MM.1S (cell line): Measurements from ENCODE around the gene SNU13.

Experiments
- DNase-seq: peaks from one replicate; pipeline ENCODE4 v3.0.0-alpha.2; 2015
- H2AFZ ChIP-seq: fragments of 300-600 bp; sonication (generic); 2 replicates; pipeline ENCODE4 v1.6.0; 2016; ENCODE audit warnings: antibody characterized with exemption, low read length
- H3F3A ChIP-seq: fragments of 300-600 bp; sonication (generic); 2 replicates; pipeline ENCODE4 v1.6.1; 2016; ENCODE audit warnings: mild to moderate bottlenecking, antibody characterized with exemption, low read length, moderate library complexity, mixed read lengths; ENCODE audit not compliant: insufficient read depth
- H3K27ac ChIP-seq: fragments of 300-600 bp; sonication (generic); 2 replicates; pipeline ENCODE4 v1.5.1; 2016; ENCODE audit warnings: mild to moderate bottlenecking, low read length
- H3K27me3 ChIP-seq: fragments of 300-600 bp; sonication (generic); replicated peaks from 2 replicates; pipeline ENCODE4 v1.6.0; 2016; ENCODE audit warnings: low read length; ENCODE audit not compliant: insufficient read depth
- H3K36me3 ChIP-seq: fragments of 300-600 bp; sonication (generic); replicated peaks from 2 replicates; pipeline ENCODE4 v1.6.1; 2016; ENCODE audit warnings: mild to moderate bottlenecking, low read length, mixed read lengths; ENCODE audit not compliant: insufficient read depth
- H3K4me1 ChIP-seq: fragments of 300-600 bp; sonication (generic); 2 replicates; pipeline ENCODE4 v1.6.1; 2016; ENCODE audit warnings: low read length, mixed read lengths
- H3K4me2 ChIP-seq: fragments of 300-600 bp; sonication (generic); 2 replicates; pipeline ENCODE4 v1.6.0; 2016; ENCODE audit warnings: low read depth, low read length
- H3K4me3 ChIP-seq: fragments of 300-600 bp; sonication (generic); 2 replicates; pipeline ENCODE4 v1.5.1; 2016; ENCODE audit warnings: low read length, mixed read lengths
- H3K79me2 ChIP-seq: fragments of 300-600 bp; sonication (generic); 2 replicates; pipeline ENCODE4 v1.6.1; 2016; ENCODE audit warnings: mixed run types, low read length, mixed read lengths
- H3K9ac ChIP-seq: fragments of 300-600 bp; sonication (generic); 2 replicates; pipeline ENCODE4 v1.6.1; 2016; ENCODE audit warnings: low read length, mixed read lengths
- H3K9me2 ChIP-seq: fragments of 300-600 bp; sonication (generic); replicated peaks from 2 replicates; pipeline ENCODE4 v1.6.1; 2016; ENCODE audit warnings: mild to moderate bottlenecking, low read length, mixed read lengths; ENCODE audit not compliant: insufficient read depth
- H3K9me3 ChIP-seq: fragments of 300-600 bp; sonication (generic); replicated peaks from 2 replicates; pipeline ENCODE4 v1.6.1; 2016; ENCODE audit warnings: mild to moderate bottlenecking, low read length, mixed read lengths; ENCODE audit not compliant: insufficient read depth
- H4K20me1 ChIP-seq: fragments of 300-600 bp; sonication (generic); 2 replicates; pipeline ENCODE4 v1.6.1; 2016; ENCODE audit warnings: mild to moderate bottlenecking, low read length, moderate library complexity, mixed read lengths; ENCODE audit not compliant: insufficient read depth
- EZH2 ChIP-seq: fragments of 300-600 bp; sonication (generic); optimal IDR thresholded peaks from 2 replicates; pipeline ENCODE3; 2017; ENCODE audit warnings: low read depth, mild to moderate bottlenecking, antibody characterized with exemption, low read length, mixed read lengths
- EZH2phosphoT487 ChIP-seq: fragments of 300-600 bp; sonication (generic); IDR thresholded peaks from 2 replicates; pipeline ENCODE4 v1.6.1; 2018; ENCODE audit warnings: antibody characterized with exemption, low read length
- TF ChIP-seq, protein P1 (sequence below): fragments of 300-600 bp; sonication (generic); IDR thresholded peaks from 2 replicates; pipeline ENCODE4 v1.5.1; 2016; ENCODE audit warnings: antibody characterized with exemption, low read length, mixed read lengths

Gene SNU13

DNA sequence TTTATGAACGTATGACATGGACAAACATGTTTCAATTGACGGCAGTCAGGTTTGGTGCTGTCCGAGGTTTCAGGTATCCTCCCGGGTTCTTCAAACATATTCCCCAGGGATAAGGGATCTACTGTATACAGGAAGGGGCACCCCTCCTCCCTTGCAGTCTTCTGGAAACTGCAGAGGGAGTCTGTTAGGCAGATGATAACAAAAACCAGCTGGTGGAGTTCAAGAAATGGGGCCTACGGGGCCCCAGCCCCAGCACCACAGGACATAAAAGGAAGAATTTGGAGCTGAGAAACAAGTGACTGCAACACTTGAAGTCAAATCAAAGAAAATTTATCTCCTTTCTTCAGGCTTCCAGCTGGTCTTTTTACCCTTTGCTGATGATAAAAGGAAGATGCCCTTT is 32.1 kb downstream of the SNU13 start:
- Histone ChIP-seq H4K20me1 (no peaks in the 10 kb centered on the region), H3K4me2 (no peak overlapping the region), H3K27ac (no peak overlapping the region), H3F3A (peaks cover 24% of the 10 kb centered on the region), H3K9ac (no peak overlapping the region), H3K79me2 (peaks cover 55% of the 10 kb centered on the region), H3K36me3 (peaks cover 23% of the 10 kb centered on the region; the same call in 1 of the 2 replicates), H3K4me3 (no peak overlapping the region), H2AFZ (no peak overlapping the region), H3K9me3 (no peaks in the 10 kb centered on the region), H3K4me1 (peaks cover 30% of the 10 kb centered on the region), H3K27me3 (no peaks in the 10 kb centered on the region), H3K9me2 (no peaks in the 10 kb centered on the region)
- DNase-seq, result no peak
- no peak for TF ChIP-seq EZH2phosphoT487
- TF ChIP-seq, protein P1, sequence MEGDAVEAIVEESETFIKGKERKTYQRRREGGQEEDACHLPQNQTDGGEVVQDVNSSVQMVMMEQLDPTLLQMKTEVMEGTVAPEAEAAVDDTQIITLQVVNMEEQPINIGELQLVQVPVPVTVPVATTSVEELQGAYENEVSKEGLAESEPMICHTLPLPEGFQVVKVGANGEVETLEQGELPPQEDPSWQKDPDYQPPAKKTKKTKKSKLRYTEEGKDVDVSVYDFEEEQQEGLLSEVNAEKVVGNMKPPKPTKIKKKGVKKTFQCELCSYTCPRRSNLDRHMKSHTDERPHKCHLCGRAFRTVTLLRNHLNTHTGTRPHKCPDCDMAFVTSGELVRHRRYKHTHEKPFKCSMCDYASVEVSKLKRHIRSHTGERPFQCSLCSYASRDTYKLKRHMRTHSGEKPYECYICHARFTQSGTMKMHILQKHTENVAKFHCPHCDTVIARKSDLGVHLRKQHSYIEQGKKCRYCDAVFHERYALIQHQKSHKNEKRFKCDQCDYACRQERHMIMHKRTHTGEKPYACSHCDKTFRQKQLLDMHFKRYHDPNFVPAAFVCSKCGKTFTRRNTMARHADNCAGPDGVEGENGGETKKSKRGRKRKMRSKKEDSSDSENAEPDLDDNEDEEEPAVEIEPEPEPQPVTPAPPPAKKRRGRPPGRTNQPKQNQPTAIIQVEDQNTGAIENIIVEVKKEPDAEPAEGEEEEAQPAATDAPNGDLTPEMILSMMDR, result no peak

DNA sequence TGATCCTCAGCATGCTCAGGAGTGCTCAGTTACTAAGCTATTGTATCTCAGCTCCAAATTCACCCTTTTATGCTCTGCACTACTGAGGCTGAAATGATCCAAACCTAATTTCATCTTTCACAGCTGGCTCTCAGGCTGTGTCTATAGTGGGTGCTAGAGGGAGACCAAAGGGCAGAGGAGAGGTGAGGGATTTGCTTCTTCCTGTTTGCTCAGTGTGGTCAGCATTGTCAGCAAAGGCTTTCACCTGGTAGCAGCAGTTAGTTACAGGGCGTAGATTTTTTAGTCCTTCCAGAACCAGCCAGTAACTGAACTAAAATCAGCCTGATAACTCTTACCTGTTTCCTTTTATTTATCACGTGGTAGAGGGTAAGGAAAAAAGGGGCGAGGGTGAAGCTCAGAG is 34.3 kb downstream of the SNU13 start:
- DNase-seq, result peak; percentile 82
- peaks cover 30% of the 10 kb centered on the region; the same call in 1 of the 2 replicates for H3K36me3 ChIP-seq
- H3K4me3 ChIP-seq, result no peak overlapping the region
- H3K4me1 ChIP-seq, result peaks cover 30% of the 10 kb centered on the region
- peaks cover 68% of the 10 kb centered on the region for H3K79me2 ChIP-seq
- peaks cover 26% of the 10 kb centered on the region for H3F3A ChIP-seq
- no peak overlapping the region for H2AFZ ChIP-seq
- H3K27me3 ChIP-seq, result no peaks in the 10 kb centered on the region
- peak overlapping the region; percentile 71; the same call in 1 of the 2 replicates for H3K27ac ChIP-seq
- H3K9ac ChIP-seq, result peak overlapping the region; percentile 21; the same call in 1 of the 2 replicates
- TF ChIP-seq, protein P1, result peak; percentile 28; the same call in 1 of the 2 replicates
- TF ChIP-seq EZH2phosphoT487, result no peak
- H4K20me1 ChIP-seq, result no peaks in the 10 kb centered on the region
- H3K9me2 ChIP-seq, result no peaks in the 10 kb centered on the region
- H3K9me3 ChIP-seq, result no peaks in the 10 kb centered on the region
- peak overlapping the region; percentile 54; the same call in 1 of the 2 replicates for H3K4me2 ChIP-seq

DNA sequence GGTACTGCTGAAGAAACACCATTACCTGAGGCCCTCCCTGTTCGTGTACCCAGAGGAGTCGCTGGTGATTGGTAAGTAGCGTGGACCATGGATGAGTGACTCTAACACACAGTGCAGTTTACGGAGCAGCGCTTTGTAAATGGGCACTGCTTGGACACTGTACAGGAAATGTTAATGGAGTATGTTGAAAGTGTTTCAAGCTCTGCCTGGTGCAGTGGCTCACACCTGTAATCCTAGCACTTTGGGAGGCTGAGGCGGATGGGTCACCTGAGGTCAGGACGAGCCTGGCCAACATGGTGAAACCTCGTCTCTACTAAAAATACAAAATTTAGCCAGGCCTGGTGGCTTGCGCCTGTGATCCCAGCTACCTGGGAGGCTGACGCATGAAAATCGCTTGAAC is 37.8 kb downstream of the SNU13 start:
- H3K9ac ChIP-seq, result no peak overlapping the region
- H3K27me3 ChIP-seq, result no peaks in the 10 kb centered on the region
- H3K4me2 ChIP-seq, result no peak overlapping the region
- no peak overlapping the region for H3K4me3 ChIP-seq
- H3F3A ChIP-seq, result peaks cover 26% of the 10 kb centered on the region
- H3K4me1 ChIP-seq, result peaks cover 30% of the 10 kb centered on the region
- no peak for DNase-seq
- H3K36me3 ChIP-seq, result peaks cover 13% of the 10 kb centered on the region; the same call in 1 of the 2 replicates
- H3K9me3 ChIP-seq, result no peaks in the 10 kb centered on the region
- H3K9me2 ChIP-seq, result no peaks in the 10 kb centered on the region
- peaks cover 69% of the 10 kb centered on the region for H3K79me2 ChIP-seq
- no peak for TF ChIP-seq EZH2phosphoT487
- TF ChIP-seq, protein P1, result no peak
- TF ChIP-seq EZH2, result no peak
- no peaks in the 10 kb centered on the region for H4K20me1 ChIP-seq
- no peak overlapping the region for H3K27ac ChIP-seq
- H2AFZ ChIP-seq, result no peak overlapping the region
